Measurements from ENCODE around the gene RAB34. TPM values are rescaled to one million over a fixed set of nuclear protein-coding genes. Genes with fewer than 3 reads are reported as not detected.

RAB34 gene
- total RNA-seq, 1 experiment from 2014 or later, result 284 TPM

- H3K27ac ChIP-seq (ENCODE audit: low read length), result no peak overlapping the region
- CTCF ChIA-PET, result no interaction called here
- BruUV-seq (replicated peaks), result no TSS peak
- no peaks in the 10 kb centered on the region; the same call in 1 of the 2 replicates for H3K36me3 ChIP-seq (ENCODE audit: control insufficient read depth, insufficient read depth, low read length)
- no peak overlapping the region for H3K4me3 ChIP-seq (ENCODE audit: low read depth in 2 of 2, low read length in 2 of 2)
- TF ChIP-seq REST (IDR thresholded peaks at IDR 0.05; ENCODE audit: insufficient read depth in 1 of 2, low read depth in 2 of 2, low read length in 1 of 2) (no peak), CTCF (IDR thresholded peaks at IDR 0.05) (no peak), POLR2AphosphoS5 (IDR thresholded peaks at IDR 0.05; ENCODE audit: low read depth, low read length) (no peak), SIN3A (IDR thresholded peaks at IDR 0.05; ENCODE audit: borderline replicate concordance, insufficient read depth, low read depth, low read length) (no peak), TCF7L2 (IDR thresholded peaks at IDR 0.05; ENCODE audit: low read depth, low read length) (no peak)
- intact Hi-C loops (cut with micrococcal nuclease; ENCODE audit: unreplicated experiment) (no loop called here), in situ Hi-C loops (cut with HindIII; ENCODE audit: low pct_unique_long_range_greater_than_20kb, low sequenced_read_pairs) (no loop called here)
- POLR2A ChIA-PET, result no interaction called here
- no peaks in the 10 kb centered on the region for H3K27me3 ChIP-seq (ENCODE audit: control insufficient read depth, insufficient read depth, low read length)
- H3K9me3 ChIP-seq (ENCODE audit: control insufficient read depth, insufficient read depth, low read depth, low read length), result no peaks in the 10 kb centered on the region
- peaks cover 3% of the 10 kb centered on the region for H3K4me1 ChIP-seq (ENCODE audit: control insufficient read depth, insufficient read depth, low read length)
- no peak for ATAC-seq
- DNase-seq (ENCODE audit: low read depth, low spot score), result no peak
These were observed 37.8 kb upstream of the RAB34 start for GRCh38 chr17:28755486-28755885.

- intact Hi-C loops (cut with micrococcal nuclease; ENCODE audit: unreplicated experiment), result no loop called here
- POLR2A ChIA-PET, result interaction anchor here (4.5 kb wide), 1 partner anchor 25 kb away, joined by 25 read pairs; the partner anchor contains the start of gene TLCD1
- H3K4me1 ChIP-seq (ENCODE audit: control insufficient read depth, insufficient read depth, low read length), result peaks cover 38% of the 10 kb centered on the region
- ATAC-seq (no peak), DNase-seq (ENCODE audit: low read depth, low spot score) (no peak)
- H3K27me3 ChIP-seq (ENCODE audit: control insufficient read depth, insufficient read depth, low read length), result no peaks in the 10 kb centered on the region
- no peak for TF ChIP-seq REST (IDR thresholded peaks at IDR 0.05; ENCODE audit: insufficient read depth in 1 of 2, low read depth in 2 of 2, low read length in 1 of 2)
- no peak for TF ChIP-seq SIN3A (IDR thresholded peaks at IDR 0.05; ENCODE audit: borderline replicate concordance, insufficient read depth, low read depth, low read length)
- 0 out of 2 replicates have a peak, but pooled peaks have one; percentile 30 for TF ChIP-seq POLR2AphosphoS5 (IDR thresholded peaks at IDR 0.05; ENCODE audit: low read depth, low read length)
- no peak for TF ChIP-seq TCF7L2 (IDR thresholded peaks at IDR 0.05; ENCODE audit: low read depth, low read length)
- TF ChIP-seq CTCF (IDR thresholded peaks at IDR 0.05), result no peak
- no peak overlapping the region for H3K4me3 ChIP-seq (ENCODE audit: low read depth in 2 of 2, low read length in 2 of 2)
- no peaks in the 10 kb centered on the region; the same call in 1 of the 2 replicates for H3K36me3 ChIP-seq (ENCODE audit: control insufficient read depth, insufficient read depth, low read length)
- in situ Hi-C loops (cut with HindIII; ENCODE audit: low pct_unique_long_range_greater_than_20kb, low sequenced_read_pairs), result no loop called here
- no TSS peak for BruUV-seq (replicated peaks)
- no peak overlapping the region for H3K27ac ChIP-seq (ENCODE audit: low read length)
- CTCF ChIA-PET, result interaction anchor here (0.6 to 8.4 kb wide), 9 partner anchors 10 to 427 kb away, joined by 3 to 123 read pairs (median 3); partner anchors contain the start of genes NEK8 and TLCD1
- no peaks in the 10 kb centered on the region for H3K9me3 ChIP-seq (ENCODE audit: control insufficient read depth, insufficient read depth, low read depth, low read length)
These were observed 34.1 kb upstream of the RAB34 start for GRCh38 chr17:28751600-28752366.
